GM12891 (cell line): ENCODE measurements around the gene WDR20.
A peak's percentile ranks its signal among the peaks of the same experiment; 100 is the strongest.

Experiments used
- DNase-seq: peaks from one replicate; pipeline ENCODE4 v3.0.0; 2011; ENCODE audit warnings: low spot score; ENCODE audit not compliant: insufficient read length
- FAIRE-seq: peaks from 2 replicates; lab custom pipeline; 2011; peaks lifted over from hg19 to GRCh38; lab: Jason Lieb, UNC
- PAX5 ChIP-seq: IDR thresholded peaks from 2 replicates; pipeline ENCODE4 v1.6.1; 2011; ENCODE audit warnings: low read length, moderate library complexity, mild to moderate bottlenecking; ENCODE audit not compliant: insufficient read depth, severe bottlenecking
- POLR2A ChIP-seq: IDR thresholded peaks from 2 replicates; pipeline ENCODE4 v1.6.1; 2011; ENCODE audit warnings: low read depth, low read length, control low read depth
- POLR2AphosphoS5 ChIP-seq: IDR thresholded peaks from 2 replicates; pipeline ENCODE4 v1.6.1; 2011; ENCODE audit warnings: low read depth, low read length, control low read depth
- POU2F2 ChIP-seq: IDR thresholded peaks from 2 replicates; pipeline ENCODE4 v1.6.1; 2011; ENCODE audit warnings: low read depth, mild to moderate bottlenecking, control low read depth, low read length, moderate library complexity
- SPI1 ChIP-seq: IDR thresholded peaks from 2 replicates; pipeline ENCODE4 v1.6.1; 2011; ENCODE audit warnings: low read depth, low read length, control low read depth
- TAF1 ChIP-seq: IDR thresholded peaks from 2 replicates; pipeline ENCODE4 v1.6.1; 2011; ENCODE audit warnings: low read depth, low read length, control low read depth

WDR20 gene

GRCh38 chr14:102213984-102214658 is 74.4 kb downstream of the WDR20 start:
- no peak for TF ChIP-seq POLR2A
- no peak for TF ChIP-seq POLR2AphosphoS5
- TF ChIP-seq SPI1 = no peak
- TF ChIP-seq TAF1 = no peak
- TF ChIP-seq POU2F2 = no peak
- TF ChIP-seq PAX5 = no peak
- no peak for DNase-seq
- FAIRE-seq = no peak

GRCh38 chr14:102215071-102215470 is 75.4 kb downstream of the WDR20 start:
- DNase-seq = no peak
- TF ChIP-seq SPI1 = no peak
- no peak for TF ChIP-seq POU2F2
- TF ChIP-seq PAX5 = no peak
- no peak for TF ChIP-seq POLR2A
- no peak for TF ChIP-seq TAF1
- no peak for TF ChIP-seq POLR2AphosphoS5
- FAIRE-seq = no peak

- DNase-seq = no peak
- TF ChIP-seq POLR2A (no peak), TAF1 (no peak), POU2F2 (no peak), POLR2AphosphoS5 (no peak), PAX5 (no peak), SPI1 (no peak)
- FAIRE-seq = no peak
Measured at GRCh38 chr14:102215576-102216250, 76.0 kb downstream of the WDR20 start.

- DNase-seq = no peak
- TF ChIP-seq TAF1 = no peak
- no peak for TF ChIP-seq POU2F2
- no peak for TF ChIP-seq PAX5
- TF ChIP-seq SPI1 = no peak
- TF ChIP-seq POLR2AphosphoS5 = no peak
- no peak for TF ChIP-seq POLR2A
- FAIRE-seq = no peak
Measured at GRCh38 chr14:102217399-102217798, 77.7 kb downstream of the WDR20 start.

GRCh38 chr14:102217987-102218421 is 78.3 kb downstream of the WDR20 start:
- no peak for DNase-seq
- FAIRE-seq = no peak
- TF ChIP-seq TAF1 (no peak), POU2F2 (no peak; the same call in 1 of the 2 replicates), POLR2A (no peak), POLR2AphosphoS5 (no peak), SPI1 (no peak), PAX5 (no peak)

- TF ChIP-seq TAF1 (no peak), POLR2A (no peak), POU2F2 (no peak), SPI1 (no peak), PAX5 (no peak), POLR2AphosphoS5 (no peak)
- DNase-seq (no peak), FAIRE-seq (no peak)
Measured at GRCh38 chr14:102218688-102219087, 79.0 kb downstream of the WDR20 start.

- TF ChIP-seq TAF1 (no peak), PAX5 (no peak), POLR2A (no peak), SPI1 (no peak), POLR2AphosphoS5 (no peak), POU2F2 (no peak)
- DNase-seq (no peak), FAIRE-seq (no peak)
Measured at GRCh38 chr14:102219316-102219715, 79.6 kb downstream of the WDR20 start.

- TF ChIP-seq TAF1 (no peak), POU2F2 (peak; percentile 87), POLR2AphosphoS5 (no peak), PAX5 (no peak), POLR2A (no peak), SPI1 (peak; percentile 77)
- peak; percentile 74 for DNase-seq
- peak; percentile 91 for FAIRE-seq
Measured at GRCh38 chr14:102220031-102220430, 80.3 kb downstream of the WDR20 start.

- no peak for FAIRE-seq
- TF ChIP-seq POLR2AphosphoS5 (no peak), PAX5 (no peak), TAF1 (no peak), SPI1 (no peak), POLR2A (no peak), POU2F2 (no peak)
- DNase-seq = no peak
Measured at GRCh38 chr14:102221026-102221425, 81.3 kb downstream of the WDR20 start.

GRCh38 chr14:102222009-102222575 is 82.4 kb downstream of the WDR20 start:
- DNase-seq (no peak), FAIRE-seq (no peak)
- TF ChIP-seq PAX5 = no peak
- no peak for TF ChIP-seq POU2F2
- no peak for TF ChIP-seq POLR2AphosphoS5

GRCh38 chr14:102222751-102223150 is 83.1 kb downstream of the WDR20 start:
- DNase-seq = no peak
- FAIRE-seq = no peak
- TF ChIP-seq SPI1 (no peak), POLR2A (no peak), PAX5 (no peak), POU2F2 (no peak), TAF1 (no peak), POLR2AphosphoS5 (no peak)
